ENCODE results near the gene SSRP1. TPM values are rescaled to one million over a fixed set of nuclear protein-coding genes. Genes with fewer than 3 reads are reported as not detected.

The SSRP1 gene
- total and polyA plus RNA-seq, 2 of the 4 experiments (the other 2 are of a cell fraction): 106 to 146 TPM

DNA sequence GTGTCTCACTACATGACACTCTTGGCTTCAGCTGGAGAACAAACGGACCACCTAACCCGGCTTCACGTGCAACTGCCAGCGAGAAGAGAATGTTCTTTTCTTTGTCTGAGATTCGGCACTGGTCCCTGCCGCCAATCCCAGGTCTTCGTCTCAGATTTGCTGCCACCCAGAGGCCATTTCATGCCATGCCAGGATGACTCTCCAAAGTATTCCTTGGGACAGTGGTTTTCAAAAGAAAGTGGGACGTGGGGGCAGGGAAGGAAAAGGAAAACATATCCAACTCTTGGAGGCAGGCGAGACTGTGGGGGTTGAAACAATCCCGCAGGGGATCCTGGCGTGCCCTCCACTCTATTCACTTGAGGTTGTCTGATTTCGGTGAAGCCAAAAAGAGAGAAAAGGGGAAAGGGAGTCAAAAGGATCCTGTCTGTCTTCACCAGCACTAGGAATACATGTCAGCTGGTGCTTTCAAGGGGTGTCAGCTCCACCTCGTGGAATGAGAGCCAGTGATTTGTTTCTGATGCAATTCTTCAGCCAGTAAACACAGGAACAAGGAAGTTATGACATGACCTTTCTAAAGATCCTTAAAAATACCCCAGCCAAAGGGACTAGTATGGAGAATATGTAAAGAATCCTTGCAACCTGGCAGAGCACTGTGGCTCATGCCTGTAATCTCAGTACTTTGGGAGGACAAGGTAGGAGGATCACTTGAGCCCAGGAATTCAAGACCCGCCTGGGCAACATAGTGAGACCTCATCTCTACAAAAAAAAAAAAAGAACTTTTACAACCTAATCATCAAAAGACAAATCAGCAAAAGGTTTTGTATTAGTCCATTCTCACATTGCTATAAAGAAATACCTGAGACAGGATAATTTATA, 57.6 kb downstream of the SSRP1 start:
- H2AK9ac ChIP-seq (replicated peaks; ENCODE audit: low read depth, low read length, poor library complexity): peak overlapping the region; percentile 84
- H3K4ac ChIP-seq (ENCODE audit: low read depth, low read length): peak overlapping the region; percentile 97
- peak overlapping the region; percentile 99 for H2BK20ac ChIP-seq (ENCODE audit: low read depth, low read length)
- in situ Hi-C loops (cut with MboI; ENCODE audit: low sequenced_read_pairs): no loop called here
- H3K9me3 ChIP-seq (ENCODE audit: control insufficient read depth, insufficient read depth, low read length): peaks cover 5% of the 10 kb centered on the region
- DNase-seq (peak; percentile 84), ATAC-seq (ENCODE audit: low read depth) (peak; percentile 89)
- H2AK5ac ChIP-seq (ENCODE audit: low read depth, low read length): peak overlapping the region; percentile 72
- H3K14ac ChIP-seq (replicated peaks; ENCODE audit: low read depth, low read length): peak overlapping the region; percentile 88
- dilution Hi-C loops (cut with HindIII; ENCODE audit: low sequenced_read_pairs, unreplicated experiment): no loop called here
- no CpG with 5 or more reads among the region's 14 CpGs for WGBS, 2 experiments (ENCODE audit: extremely low coverage in 2 of 2, insufficient read length in 1 of 2)
- H3K79me1 ChIP-seq (ENCODE audit: low read depth in 1 of 2, low read length in 2 of 2): no peaks in the 10 kb centered on the region
- intact Hi-C loops (cut with micrococcal nuclease): loop anchor here (1.0 kb wide), 4 partner anchors 29 to 437 kb away; partner anchors contain the start of gene TNKS1BP1
- H3K4me2 ChIP-seq (ENCODE audit: low read depth, low read length): peak overlapping the region; percentile 86
- ChIA-PET POLR2A (ENCODE audit: unreplicated experiment) (no interaction called here), CTCF (interaction anchor here (0.6 to 2.3 kb wide), 9 partner anchors 10 to 1547 kb away, joined by 3 to 15 read pairs (median 4); no protein-coding TSS in a partner anchor)
- no peak for TF ChIP-seq POLR2A (IDR thresholded peaks at IDR 0.05; ENCODE audit: low read depth, low read length)
- TF ChIP-seq, protein P1, sequence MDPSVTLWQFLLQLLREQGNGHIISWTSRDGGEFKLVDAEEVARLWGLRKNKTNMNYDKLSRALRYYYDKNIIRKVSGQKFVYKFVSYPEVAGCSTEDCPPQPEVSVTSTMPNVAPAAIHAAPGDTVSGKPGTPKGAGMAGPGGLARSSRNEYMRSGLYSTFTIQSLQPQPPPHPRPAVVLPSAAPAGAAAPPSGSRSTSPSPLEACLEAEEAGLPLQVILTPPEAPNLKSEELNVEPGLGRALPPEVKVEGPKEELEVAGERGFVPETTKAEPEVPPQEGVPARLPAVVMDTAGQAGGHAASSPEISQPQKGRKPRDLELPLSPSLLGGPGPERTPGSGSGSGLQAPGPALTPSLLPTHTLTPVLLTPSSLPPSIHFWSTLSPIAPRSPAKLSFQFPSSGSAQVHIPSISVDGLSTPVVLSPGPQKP (IDR thresholded peaks at IDR 0.05; ENCODE audit: borderline replicate concordance, low read depth, low read length): no peak
- TF ChIP-seq NFE2L2 (IDR thresholded peaks at IDR 0.05; ENCODE audit: low read depth, low read length): no peak
- peak; percentile 85 for TF ChIP-seq CEBPB (IDR thresholded peaks at IDR 0.05; ENCODE audit: low read depth, low read length)
- peak; percentile 75; the same call in 1 of the 2 replicates for TF ChIP-seq BHLHE40 (IDR thresholded peaks at IDR 0.05; ENCODE audit: low read depth, low read length)
- no peak for TF ChIP-seq CHD1 (IDR thresholded peaks at IDR 0.05; ENCODE audit: low read depth, low read length)
- TF ChIP-seq, protein P2, sequence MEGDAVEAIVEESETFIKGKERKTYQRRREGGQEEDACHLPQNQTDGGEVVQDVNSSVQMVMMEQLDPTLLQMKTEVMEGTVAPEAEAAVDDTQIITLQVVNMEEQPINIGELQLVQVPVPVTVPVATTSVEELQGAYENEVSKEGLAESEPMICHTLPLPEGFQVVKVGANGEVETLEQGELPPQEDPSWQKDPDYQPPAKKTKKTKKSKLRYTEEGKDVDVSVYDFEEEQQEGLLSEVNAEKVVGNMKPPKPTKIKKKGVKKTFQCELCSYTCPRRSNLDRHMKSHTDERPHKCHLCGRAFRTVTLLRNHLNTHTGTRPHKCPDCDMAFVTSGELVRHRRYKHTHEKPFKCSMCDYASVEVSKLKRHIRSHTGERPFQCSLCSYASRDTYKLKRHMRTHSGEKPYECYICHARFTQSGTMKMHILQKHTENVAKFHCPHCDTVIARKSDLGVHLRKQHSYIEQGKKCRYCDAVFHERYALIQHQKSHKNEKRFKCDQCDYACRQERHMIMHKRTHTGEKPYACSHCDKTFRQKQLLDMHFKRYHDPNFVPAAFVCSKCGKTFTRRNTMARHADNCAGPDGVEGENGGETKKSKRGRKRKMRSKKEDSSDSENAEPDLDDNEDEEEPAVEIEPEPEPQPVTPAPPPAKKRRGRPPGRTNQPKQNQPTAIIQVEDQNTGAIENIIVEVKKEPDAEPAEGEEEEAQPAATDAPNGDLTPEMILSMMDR (conservative IDR thresholded peaks at IDR 0.05; ENCODE audit: low read depth, low read length): peak; percentile 90
- TF ChIP-seq RAD21 (IDR thresholded peaks at IDR 0.05; ENCODE audit: low read length): peak; percentile 76
- TF ChIP-seq MAZ (IDR thresholded peaks at IDR 0.05; ENCODE audit: borderline replicate concordance, low read depth, low read length): peak; percentile 25; the same call in 1 of the 2 replicates
- TF ChIP-seq SMC3 (IDR thresholded peaks at IDR 0.05; ENCODE audit: low read depth, low read length): peak; percentile 69
- no peak for TF ChIP-seq RCOR1 (IDR thresholded peaks at IDR 0.05; ENCODE audit: insufficient replicate concordance, low read length)
- peak overlapping the region; percentile 13; the same call in 1 of the 2 replicates for H3K4me3 ChIP-seq (ENCODE audit: insufficient read depth, low read depth, low read length)
- H4K5ac ChIP-seq (ENCODE audit: low read depth, low read length): peak overlapping the region; percentile 88
- H3K18ac ChIP-seq (ENCODE audit: low read depth, low read length): peak overlapping the region; percentile 91
- peak overlapping the region; percentile 98 for H2BK120ac ChIP-seq (ENCODE audit: low read depth, low read length)
- peak overlapping the region; percentile 98 for H4K91ac ChIP-seq (ENCODE audit: insufficient read depth, low read depth, low read length)
- peak overlapping the region; percentile 94 for H2AFZ ChIP-seq (replicated peaks; ENCODE audit: low read length, poor library complexity)
- H2BK15ac ChIP-seq (ENCODE audit: low read depth, low read length): peak overlapping the region; percentile 100
- no peaks in the 10 kb centered on the region for H3K36me3 ChIP-seq (ENCODE audit: control insufficient read depth, insufficient read depth, low read length)
- H4K8ac ChIP-seq (ENCODE audit: low read depth in 2 of 2, low read length in 2 of 2): peak overlapping the region; percentile 85 to 99
- BruUV-seq (replicated peaks): no TSS peak
- no peaks in the 10 kb centered on the region for H4K20me1 ChIP-seq (ENCODE audit: insufficient read depth, low read length)
- H3K9ac ChIP-seq (ENCODE audit: low read depth, low read length): peak overlapping the region; percentile 78
- peak overlapping the region; percentile 97 for H3K56ac ChIP-seq (ENCODE audit: extremely low read depth, insufficient read depth, low read length)
- H3K9me1 ChIP-seq (ENCODE audit: insufficient read depth, low read length): peaks cover 14% of the 10 kb centered on the region
- no peaks in the 10 kb centered on the region for H3K27me3 ChIP-seq (ENCODE audit: control insufficient read depth, insufficient read depth, low read length)
- peak overlapping the region; percentile 93 for H2BK5ac ChIP-seq (ENCODE audit: low read depth, low read length, poor library complexity, severe bottlenecking)
- H3K27ac ChIP-seq (ENCODE audit: insufficient read depth, low read length): peak overlapping the region; percentile 84
- peaks cover 29% of the 10 kb centered on the region for H3K4me1 ChIP-seq (ENCODE audit: control insufficient read depth, insufficient read depth, low read length)
- peak overlapping the region; percentile 89 for H3K23ac ChIP-seq (ENCODE audit: low read depth, low read length)
